Ishikawa (cell line): ENCODE data around the gene HOATZ.

ENCODE experiments used
- CEBPB ChIP-seq: IDR thresholded peaks from 2 replicates; pipeline ENCODE4 v1.6.1; 2012
- CREB1 ChIP-seq: IDR thresholded peaks from 2 replicates; pipeline ENCODE4 v1.6.1; 2012; ENCODE audit warnings: low read depth
- EGR1 ChIP-seq: IDR thresholded peaks from 2 replicates; pipeline ENCODE4 v1.6.1; 2012
- EP300 ChIP-seq: IDR thresholded peaks from 2 replicates; pipeline ENCODE4 v1.6.1; 2012; ENCODE audit warnings: borderline replicate concordance
- FOXM1 ChIP-seq: IDR thresholded peaks from 2 replicates; pipeline ENCODE4 v1.6.1; 2012; ENCODE audit warnings: low read depth, borderline replicate concordance
- NFIC ChIP-seq: IDR thresholded peaks from 2 replicates; pipeline ENCODE4 v1.6.1; 2012
- RAD21 ChIP-seq: IDR thresholded peaks from 2 replicates; pipeline ENCODE4 v1.6.1; 2012; ENCODE audit warnings: low read depth
- TAF1 ChIP-seq: IDR thresholded peaks from 2 replicates; pipeline ENCODE4 v1.6.1; 2012; ENCODE audit warnings: low read depth, mild to moderate bottlenecking
- TCF12 ChIP-seq: IDR thresholded peaks from 2 replicates; pipeline ENCODE4 v1.6.1; 2012; ENCODE audit warnings: low read depth
- TEAD4 ChIP-seq: IDR thresholded peaks from 2 replicates; pipeline ENCODE4 v1.6.1; 2012
- USF1 ChIP-seq: IDR thresholded peaks from 2 replicates; pipeline ENCODE4 v1.6.1; 2012
- YY1 ChIP-seq: IDR thresholded peaks from 2 replicates; pipeline ENCODE4 v1.6.1; 2012; ENCODE audit warnings: low read depth
- ZBTB7A ChIP-seq: IDR thresholded peaks from 2 replicates; pipeline ENCODE4 v1.6.1; 2012; ENCODE audit warnings: low read depth
- TF ChIP-seq, protein P1 (sequence below): IDR thresholded peaks from 2 replicates; pipeline ENCODE4 v1.6.1; 2012; ENCODE audit warnings: low read depth, mild to moderate bottlenecking
- TF ChIP-seq, protein P2 (sequence below): IDR thresholded peaks from 2 replicates; pipeline ENCODE4 v1.6.1; 2012

The HOATZ gene

GRCh38 chr11:111537336-111537860 lies 22.8 kb downstream of the HOATZ start:
- TF ChIP-seq CREB1 (no peak), EGR1 (no peak), FOXM1 (no peak), USF1 (no peak)
- TF ChIP-seq, protein P1, sequence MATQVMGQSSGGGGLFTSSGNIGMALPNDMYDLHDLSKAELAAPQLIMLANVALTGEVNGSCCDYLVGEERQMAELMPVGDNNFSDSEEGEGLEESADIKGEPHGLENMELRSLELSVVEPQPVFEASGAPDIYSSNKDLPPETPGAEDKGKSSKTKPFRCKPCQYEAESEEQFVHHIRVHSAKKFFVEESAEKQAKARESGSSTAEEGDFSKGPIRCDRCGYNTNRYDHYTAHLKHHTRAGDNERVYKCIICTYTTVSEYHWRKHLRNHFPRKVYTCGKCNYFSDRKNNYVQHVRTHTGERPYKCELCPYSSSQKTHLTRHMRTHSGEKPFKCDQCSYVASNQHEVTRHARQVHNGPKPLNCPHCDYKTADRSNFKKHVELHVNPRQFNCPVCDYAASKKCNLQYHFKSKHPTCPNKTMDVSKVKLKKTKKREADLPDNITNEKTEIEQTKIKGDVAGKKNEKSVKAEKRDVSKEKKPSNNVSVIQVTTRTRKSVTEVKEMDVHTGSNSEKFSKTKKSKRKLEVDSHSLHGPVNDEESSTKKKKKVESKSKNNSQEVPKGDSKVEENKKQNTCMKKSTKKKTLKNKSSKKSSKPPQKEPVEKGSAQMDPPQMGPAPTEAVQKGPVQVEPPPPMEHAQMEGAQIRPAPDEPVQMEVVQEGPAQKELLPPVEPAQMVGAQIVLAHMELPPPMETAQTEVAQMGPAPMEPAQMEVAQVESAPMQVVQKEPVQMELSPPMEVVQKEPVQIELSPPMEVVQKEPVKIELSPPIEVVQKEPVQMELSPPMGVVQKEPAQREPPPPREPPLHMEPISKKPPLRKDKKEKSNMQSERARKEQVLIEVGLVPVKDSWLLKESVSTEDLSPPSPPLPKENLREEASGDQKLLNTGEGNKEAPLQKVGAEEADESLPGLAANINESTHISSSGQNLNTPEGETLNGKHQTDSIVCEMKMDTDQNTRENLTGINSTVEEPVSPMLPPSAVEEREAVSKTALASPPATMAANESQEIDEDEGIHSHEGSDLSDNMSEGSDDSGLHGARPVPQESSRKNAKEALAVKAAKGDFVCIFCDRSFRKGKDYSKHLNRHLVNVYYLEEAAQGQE = no peak
- TF ChIP-seq, protein P2, sequence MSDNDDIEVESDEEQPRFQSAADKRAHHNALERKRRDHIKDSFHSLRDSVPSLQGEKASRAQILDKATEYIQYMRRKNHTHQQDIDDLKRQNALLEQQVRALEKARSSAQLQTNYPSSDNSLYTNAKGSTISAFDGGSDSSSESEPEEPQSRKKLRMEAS = no peak

DNA sequence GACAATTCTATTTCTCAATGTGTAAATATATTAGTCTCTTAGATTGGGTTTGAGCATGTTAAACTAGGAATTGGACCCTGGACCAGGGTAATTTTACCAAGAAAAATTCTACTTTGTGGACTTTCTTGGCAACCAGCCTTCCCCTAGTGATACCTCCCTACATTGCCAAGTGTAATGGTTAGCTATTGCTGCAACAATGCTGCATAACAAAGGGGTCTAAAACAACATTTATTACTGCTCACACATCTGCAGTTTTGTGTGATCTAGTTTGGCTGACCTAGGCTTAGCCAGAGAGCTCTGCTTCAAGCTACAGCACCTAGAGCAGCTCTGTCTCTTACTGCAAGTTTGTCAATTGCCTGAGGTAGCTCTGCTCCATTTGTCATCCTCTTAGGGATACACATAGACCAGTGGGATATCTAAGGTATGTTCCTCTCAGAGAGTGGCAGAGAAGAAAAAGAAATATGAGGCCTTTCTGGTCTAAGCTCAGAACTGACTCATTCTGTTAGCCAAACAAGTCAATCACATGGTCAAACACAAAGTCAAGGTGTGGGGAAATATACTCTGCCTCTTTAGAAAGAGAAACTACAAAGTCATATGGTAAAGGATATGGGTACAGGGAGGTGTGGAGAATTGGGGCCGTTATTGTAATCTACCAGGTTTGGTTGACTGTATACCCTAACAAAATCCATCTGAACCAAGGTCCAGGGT lies 24.0 kb downstream of the HOATZ start:
- TF ChIP-seq TCF12 (no peak), TAF1 (no peak), EP300 (no peak), FOXM1 (no peak), CEBPB (no peak), TEAD4 (no peak), ZBTB7A (no peak), RAD21 (no peak), NFIC (no peak), EGR1 (no peak), USF1 (no peak), CREB1 (no peak)
- TF ChIP-seq, protein P2 = no peak

- TF ChIP-seq, protein P2 = no peak
- TF ChIP-seq CEBPB (no peak), FOXM1 (no peak), RAD21 (no peak), USF1 (no peak), NFIC (no peak)
- TF ChIP-seq, protein P1 = no peak
These were observed 25.0 kb downstream of the HOATZ start for GRCh38 chr11:111539426-111540113.

DNA sequence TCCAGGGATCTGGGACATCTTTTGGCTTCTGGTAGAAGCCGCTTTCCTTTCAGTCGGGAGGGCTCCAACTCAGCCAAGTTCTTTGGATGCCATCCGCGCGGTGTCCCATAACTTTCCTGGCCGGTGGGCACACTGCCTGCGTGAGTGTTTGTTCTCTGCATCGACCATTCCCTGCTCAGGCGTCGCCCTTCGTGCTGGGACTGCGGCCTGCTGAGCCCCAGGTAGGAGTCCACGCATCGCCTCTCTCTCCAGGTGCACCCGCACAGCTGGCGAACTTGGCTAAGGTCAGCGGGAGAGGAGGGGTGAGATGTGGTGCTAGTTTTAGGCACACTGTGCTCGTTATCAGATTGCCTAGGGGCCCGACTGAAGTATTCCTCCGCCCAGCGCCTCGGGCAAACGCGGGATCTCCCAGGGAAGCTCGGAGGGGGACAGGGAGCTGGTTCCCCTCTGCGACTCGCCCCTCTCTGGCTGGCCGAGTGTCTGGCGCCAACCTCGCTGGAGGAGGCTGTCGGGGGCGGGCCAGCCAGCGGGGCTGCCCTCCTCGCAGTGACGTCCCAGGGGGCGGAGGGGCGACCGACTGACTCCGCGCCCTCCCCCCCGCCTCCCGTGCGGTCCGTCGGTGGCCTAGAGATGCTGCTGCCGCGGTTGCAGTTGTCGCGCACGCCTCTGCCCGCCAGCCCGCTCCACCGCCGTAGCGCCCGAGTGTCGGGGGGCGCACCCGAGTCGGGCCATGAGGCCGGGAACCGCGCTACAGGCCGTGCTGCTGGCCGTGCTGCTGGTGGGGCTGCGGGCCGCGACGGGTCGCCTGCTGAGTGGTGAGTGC lies 25.7 kb downstream of the HOATZ start, which contains the start of gene LAYN:
Gene LAYN, plus strand, starts transcription at position 607 of the 823 bp plus-strand sequence. Its CDS starts 124 bp downstream, at position 731.
- TF ChIP-seq YY1 = no peak

DNA sequence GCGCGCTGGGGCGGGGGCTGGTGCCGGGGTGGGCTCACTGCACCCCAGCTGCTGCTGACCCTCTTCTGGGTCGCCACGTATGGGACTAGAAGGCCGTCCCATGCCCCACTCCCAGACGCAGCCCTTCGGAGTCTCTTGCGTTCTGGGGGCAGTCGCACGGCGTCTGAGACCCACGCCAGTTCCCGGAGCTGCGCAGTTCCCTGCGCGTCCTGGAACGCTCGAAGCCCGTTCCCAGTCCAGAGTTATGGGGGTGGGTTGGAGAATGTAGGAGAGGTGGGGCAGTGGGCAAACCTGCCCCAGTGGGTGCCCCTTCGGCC lies 26.3 kb downstream of the HOATZ start:
- TF ChIP-seq TAF1 (no peak), RAD21 (no peak), FOXM1 (no peak), EGR1 (no peak), ZBTB7A (no peak), CEBPB (no peak), CREB1 (no peak), YY1 (no peak), USF1 (no peak), NFIC (no peak), TCF12 (no peak), EP300 (no peak), TEAD4 (no peak)
- TF ChIP-seq, protein P2 = no peak
- TF ChIP-seq, protein P1 = no peak
